ENCODE measurements around the gene CYP3A4.

The CYP3A4 gene

DNA sequence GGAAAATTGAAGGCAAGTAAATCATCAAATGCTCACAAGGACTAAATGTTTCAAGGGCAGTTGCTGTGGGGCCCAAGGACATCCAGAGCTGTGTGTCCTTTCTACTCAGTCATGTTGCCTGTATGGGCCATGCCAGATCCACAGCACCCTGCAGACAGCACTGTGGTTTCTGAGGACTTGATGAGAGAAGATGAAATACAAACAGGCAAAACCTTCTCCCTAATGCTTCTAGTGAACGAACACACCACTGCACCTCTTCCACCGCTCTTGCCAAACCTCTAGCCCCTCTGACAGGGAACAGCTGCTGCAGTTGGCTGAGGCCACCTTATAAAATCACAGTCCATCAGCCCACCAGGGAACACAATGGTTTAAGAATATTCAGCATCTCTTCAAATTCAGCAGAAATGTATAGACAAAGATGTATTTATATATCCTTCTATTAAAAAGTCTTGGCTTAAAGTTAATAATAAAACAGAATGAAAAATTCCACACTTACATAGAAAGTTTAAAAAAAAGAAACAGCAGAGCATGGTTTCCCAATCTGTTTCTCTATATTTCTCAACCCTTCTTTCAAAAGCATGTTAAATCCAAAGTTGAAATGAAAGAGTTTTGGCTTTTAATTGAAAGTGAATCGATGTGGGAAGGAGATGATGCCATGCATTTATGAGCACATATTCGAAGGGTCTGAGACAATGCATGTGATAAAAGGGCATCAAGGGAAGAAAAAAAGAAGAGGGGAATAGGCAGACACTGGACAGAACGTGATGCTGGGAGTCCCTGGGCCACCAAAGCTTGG, 63.0 kb downstream of the CYP3A4 start:
- DNase-seq: no peak

DNA sequence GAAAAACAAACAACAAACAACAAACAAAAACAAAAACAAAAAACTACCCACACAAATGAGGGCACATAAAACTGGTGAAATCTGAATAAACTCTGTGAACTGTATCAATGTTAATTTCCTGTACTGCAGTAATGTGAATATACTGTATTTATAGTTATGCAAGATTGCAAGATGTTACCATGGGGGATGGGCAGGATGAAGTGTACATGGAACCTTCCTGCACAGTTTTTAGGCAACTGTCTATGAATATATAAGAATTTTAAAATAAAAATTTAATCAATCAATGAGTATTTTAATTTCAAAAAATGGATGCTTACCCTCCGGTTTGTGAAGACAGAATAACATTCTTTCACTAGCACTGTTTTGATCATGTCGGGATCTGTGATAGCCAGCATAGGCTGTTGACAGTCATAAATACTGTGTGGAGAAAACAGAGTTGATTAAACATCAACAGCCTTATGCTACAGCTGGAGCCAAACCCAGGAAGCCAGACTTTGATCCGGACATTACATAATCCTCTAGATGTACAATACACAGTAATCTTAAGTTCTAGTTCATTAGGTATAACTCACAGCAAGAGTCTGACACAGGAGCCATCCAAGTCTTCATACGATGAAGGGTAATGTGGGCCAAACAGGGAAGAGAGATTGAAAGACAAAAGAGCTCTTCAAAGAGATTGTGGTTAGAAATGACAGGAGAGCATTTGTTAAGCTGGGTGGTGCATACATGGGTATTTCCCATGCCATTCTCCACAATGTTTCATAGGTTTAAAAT, 63.8 kb downstream of the CYP3A4 start:
- DNase-seq: no peak

DNA sequence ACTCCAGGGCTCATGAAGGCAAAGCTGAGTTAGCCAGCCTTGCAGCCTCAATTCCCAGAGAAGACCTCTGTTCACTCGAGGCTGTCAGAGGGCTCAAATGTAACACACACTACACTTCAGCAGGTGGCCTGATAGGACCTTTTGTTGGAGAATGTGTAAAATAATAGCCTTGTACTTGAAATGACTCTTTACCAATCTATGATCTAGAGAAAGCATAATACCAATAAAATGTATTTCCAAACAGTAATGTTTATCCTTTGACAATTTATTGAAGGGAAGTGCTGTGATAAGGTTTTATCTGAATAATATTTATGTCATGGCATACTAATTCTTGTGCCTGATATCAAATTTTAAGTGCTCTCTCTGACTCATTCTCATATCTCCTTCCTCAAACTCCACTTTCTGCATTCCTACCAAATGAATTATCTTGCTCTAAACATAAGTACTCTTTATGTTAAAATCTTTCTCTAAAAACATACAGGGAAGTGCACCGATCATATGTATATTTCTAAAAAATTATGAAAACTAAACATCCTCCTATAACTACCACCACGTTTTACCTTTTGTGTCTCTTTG, 69.9 kb downstream of the CYP3A4 start:
- DNase-seq: no peak

DNA sequence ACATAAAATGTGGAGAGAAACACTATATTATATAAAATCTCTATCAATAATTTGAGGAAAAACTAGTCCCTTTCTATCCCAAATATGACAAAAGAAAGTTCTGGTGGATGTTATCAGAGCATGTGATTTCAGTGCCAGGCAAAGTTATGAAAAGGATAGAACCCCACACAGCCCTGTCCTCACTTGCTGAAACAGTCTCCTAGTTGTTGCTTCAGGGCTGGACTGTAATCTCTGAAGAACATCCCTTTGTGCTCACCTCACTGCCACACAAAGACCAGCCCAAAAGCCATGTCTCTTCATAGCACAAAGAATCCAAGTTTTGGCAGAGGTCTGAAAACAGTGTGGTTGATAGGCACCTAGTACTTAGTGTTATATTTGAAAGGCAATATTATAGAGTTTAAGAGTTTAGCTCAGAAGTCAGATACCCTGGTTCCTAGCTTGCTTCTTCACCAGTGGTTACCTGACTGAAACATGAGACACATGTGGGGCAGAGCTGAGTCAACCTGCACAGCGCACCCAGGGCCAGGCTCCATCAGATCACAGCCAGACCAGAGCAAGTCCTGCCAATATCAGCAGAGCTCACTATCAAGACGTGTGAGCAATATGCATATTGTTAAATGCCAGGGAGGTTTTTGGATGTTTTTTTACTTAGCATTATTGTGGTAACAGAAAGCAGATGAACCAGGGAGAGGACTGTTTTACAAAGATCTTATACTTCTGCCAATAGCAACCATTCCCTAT, 74.0 kb downstream of the CYP3A4 start:
- DNase-seq: no peak

DNA sequence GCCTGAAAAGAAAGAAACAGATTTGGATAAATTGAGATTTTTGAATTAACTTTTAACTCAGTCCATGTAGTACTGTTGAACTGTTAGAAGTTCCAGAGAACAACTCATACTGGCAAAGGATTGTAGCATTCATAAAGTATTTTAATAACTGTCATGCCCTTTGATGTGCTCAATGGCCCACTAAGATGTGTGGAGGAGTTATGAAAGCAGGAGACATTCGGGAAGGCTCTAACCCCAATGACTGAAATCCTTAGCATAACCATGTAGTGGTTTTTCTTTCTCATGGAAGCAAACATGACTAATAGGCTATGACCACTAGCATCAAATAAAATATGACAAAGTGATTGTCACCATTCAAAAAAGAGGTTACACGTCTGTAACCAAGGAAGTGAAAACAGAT, 74.7 kb downstream of the CYP3A4 start:
- DNase-seq: no peak

DNA sequence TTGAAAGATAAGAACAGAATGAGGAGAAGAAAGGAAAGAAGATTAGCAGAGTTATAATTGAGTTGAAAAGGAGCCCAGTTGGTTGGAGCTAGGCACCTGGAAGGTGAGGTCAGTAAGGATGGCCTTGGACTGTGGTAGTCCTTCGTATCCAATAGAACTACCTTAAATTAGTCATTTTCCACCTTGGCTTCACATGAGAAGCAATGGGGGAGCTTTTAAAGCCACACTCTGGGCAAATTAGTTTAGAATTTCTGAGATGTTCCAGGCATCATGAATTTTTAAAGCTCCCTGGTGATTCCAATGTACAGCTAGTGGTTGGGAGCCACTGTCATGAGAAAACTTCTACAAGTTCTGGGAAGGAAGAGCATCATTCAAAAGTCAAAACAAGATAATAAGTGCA, 76.9 kb downstream of the CYP3A4 start:
- DNase-seq: no peak
